ENCODE measurements around the gene SYDE1.

SYDE1 gene

GRCh38 chr19:15129856-15130585 is 22.8 kb downstream of the SYDE1 start:
- no peak for TF ChIP-seq GATA2 (IDR thresholded peaks at IDR 0.05; ENCODE audit: low read depth, low read length)
- TF ChIP-seq GATA3 (IDR thresholded peaks at IDR 0.05; ENCODE audit: low read depth, low read length), result no peak

- TF ChIP-seq GATA2 (IDR thresholded peaks at IDR 0.05; ENCODE audit: low read depth, low read length), result no peak
- TF ChIP-seq GATA3 (IDR thresholded peaks at IDR 0.05; ENCODE audit: low read depth, low read length), result no peak
Observed at GRCh38 chr19:15136234-15136954, 29.2 kb downstream of the SYDE1 start.

DNA sequence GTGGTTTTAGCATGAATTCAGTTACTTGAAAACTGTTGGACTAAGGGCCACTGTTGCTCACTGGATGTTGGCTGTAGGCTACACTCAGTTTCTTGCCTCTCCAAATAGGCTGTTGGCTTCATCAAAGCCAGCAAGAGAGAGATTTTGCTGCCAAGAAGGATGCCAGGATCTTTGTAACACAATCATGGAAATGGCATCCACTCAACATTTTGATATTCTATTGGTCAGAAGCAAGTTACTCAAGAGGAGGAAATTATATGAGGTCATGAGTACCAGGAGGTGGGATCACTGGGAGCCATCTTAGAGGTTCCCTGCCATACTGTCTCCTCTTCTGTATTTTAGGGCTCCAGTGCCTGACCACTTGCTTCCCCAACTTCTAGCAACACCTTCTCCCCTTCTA is 30.6 kb downstream of the SYDE1 start:
- TF ChIP-seq GATA3 (IDR thresholded peaks at IDR 0.05; ENCODE audit: low read depth, low read length) (no peak), GATA2 (IDR thresholded peaks at IDR 0.05; ENCODE audit: low read depth, low read length) (no peak)

DNA sequence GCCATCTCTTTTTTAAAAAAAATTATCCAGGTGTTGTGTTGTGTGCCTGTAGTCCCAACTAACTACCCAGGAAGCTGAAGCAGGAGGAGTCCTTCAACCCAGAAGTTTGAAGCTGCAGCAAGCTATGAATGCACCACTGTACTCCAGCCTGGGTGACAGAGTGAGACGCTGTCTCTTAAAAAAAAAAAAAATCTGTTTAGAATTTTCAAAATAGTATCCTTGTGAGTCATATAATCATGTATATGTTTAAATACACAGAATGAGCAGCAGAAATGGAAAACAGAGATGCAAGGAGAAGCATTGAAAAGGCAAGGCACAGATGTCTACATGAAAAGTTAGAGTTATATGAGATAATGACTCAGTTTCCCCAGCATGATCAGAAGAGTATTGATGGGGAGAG is 31.2 kb downstream of the SYDE1 start:
- TF ChIP-seq GATA3 (IDR thresholded peaks at IDR 0.05; ENCODE audit: low read depth, low read length), result no peak
- TF ChIP-seq GATA2 (IDR thresholded peaks at IDR 0.05; ENCODE audit: low read depth, low read length), result no peak

DNA sequence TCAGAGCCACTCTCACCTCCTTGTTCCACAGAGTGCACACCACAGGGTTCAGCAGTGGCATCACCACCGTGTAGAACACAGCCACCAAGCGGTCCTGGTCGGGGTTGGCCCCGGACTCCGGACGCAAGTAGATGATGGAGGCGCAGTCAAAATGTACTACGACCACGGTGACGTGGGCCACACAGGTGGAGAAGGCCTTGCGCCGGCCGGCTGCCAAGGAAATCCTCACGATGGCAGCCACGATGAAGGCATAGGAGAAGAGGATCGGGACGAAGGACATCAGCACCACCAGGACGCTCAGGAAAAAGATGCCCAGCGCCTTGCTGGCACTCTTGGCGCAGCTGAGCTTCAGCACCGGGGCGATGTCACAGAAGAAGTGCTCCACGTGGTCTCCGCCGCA is 33.9 kb downstream of the SYDE1 start:
- TF ChIP-seq GATA3 (IDR thresholded peaks at IDR 0.05; ENCODE audit: low read depth, low read length) (no peak), GATA2 (IDR thresholded peaks at IDR 0.05; ENCODE audit: low read depth, low read length) (no peak)

GRCh38 chr19:15142313-15142712 is 35.1 kb downstream of the SYDE1 start:
- no peak for TF ChIP-seq GATA3 (IDR thresholded peaks at IDR 0.05; ENCODE audit: low read depth, low read length)
- no peak for TF ChIP-seq GATA2 (IDR thresholded peaks at IDR 0.05; ENCODE audit: low read depth, low read length)

DNA sequence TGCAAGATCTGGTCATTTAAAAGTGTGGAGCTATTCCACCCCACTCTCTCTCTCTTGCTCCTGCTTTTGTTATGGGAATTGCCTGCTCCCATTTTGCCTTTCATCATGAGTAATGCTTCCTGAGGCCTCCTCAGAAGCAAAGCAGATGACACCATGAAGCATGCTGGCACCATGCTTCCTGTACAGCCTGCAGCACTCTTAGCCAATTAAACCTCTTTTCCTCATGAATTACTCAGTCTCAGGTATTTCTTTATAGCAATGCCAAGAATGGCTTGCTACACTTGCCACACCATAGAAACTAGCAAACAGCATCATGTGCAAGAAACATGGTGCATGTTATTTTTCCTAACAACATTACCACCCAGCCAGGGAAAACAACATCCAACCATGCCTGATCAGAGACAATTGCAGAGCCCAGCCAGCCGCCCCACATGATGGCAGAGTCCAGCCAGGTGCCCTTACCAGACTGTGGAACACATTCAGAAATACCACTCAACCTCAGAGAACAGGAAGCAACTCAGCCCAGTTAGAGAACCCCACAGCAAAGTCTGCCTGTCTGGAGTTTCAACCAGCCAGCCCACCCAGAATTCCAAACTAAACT is 36.9 kb downstream of the SYDE1 start:
- no peak for TF ChIP-seq GATA3 (IDR thresholded peaks at IDR 0.05; ENCODE audit: low read depth, low read length)
- no peak for TF ChIP-seq GATA2 (IDR thresholded peaks at IDR 0.05; ENCODE audit: low read depth, low read length)

DNA sequence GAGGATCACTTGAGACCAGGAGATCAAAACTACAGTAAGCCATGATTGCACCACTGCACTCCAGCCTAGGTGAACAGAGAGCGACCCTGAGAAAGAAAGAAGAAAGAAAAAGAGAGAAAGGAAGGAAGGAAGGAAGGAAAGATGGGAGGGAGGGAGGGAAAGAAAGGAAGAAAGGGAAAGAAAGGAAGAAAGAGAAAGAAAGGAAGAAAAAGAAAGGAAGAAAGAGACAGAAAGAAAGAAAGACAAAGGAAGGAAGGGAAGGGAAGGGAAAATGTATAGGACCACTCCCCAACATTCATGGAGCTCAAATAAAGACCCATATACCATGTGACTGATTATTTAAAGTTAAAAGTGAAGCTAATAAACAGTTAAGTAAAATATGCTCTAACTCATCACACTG is 39.9 kb downstream of the SYDE1 start:
- TF ChIP-seq GATA3 (IDR thresholded peaks at IDR 0.05; ENCODE audit: low read depth, low read length), result no peak
- TF ChIP-seq GATA2 (IDR thresholded peaks at IDR 0.05; ENCODE audit: low read depth, low read length), result no peak

- no peak for TF ChIP-seq GATA3 (IDR thresholded peaks at IDR 0.05; ENCODE audit: low read depth, low read length)
- no peak for TF ChIP-seq GATA2 (IDR thresholded peaks at IDR 0.05; ENCODE audit: low read depth, low read length)
Observed at GRCh38 chr19:15149737-15150136, 42.5 kb downstream of the SYDE1 start.

DNA sequence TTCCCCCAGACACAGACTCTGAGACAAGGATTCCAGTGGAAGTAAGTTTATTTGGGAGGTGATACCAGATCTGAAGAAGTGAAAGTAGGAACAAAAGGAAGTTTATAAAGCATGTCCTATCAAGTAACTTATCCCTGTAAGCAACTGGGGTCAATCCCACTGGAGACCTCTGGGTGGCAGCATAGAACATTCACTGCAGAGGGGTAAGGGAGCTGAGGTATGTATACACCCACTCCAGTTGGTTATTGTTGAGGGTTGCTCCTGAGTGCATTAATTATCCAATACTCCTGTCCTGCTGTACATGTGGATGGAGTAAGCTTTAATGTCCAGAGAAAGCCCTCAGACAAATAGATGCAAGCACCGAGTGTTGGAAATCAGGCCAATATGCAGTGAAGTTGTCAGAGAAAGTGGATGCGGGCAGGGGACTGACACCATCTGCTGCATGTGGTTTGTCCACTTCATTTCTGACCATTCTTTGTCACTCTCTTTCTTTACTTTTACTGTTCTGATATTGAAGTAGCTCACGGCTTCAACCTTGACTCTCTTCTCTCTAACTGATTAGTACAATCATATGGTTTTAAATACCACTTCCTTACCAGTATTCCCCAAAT is 46.9 kb downstream of the SYDE1 start:
- no peak for TF ChIP-seq GATA2 (IDR thresholded peaks at IDR 0.05; ENCODE audit: low read depth, low read length)
- no peak for TF ChIP-seq GATA3 (IDR thresholded peaks at IDR 0.05; ENCODE audit: low read depth, low read length)

GRCh38 chr19:15155296-15155695 is 48.1 kb downstream of the SYDE1 start:
- no peak for TF ChIP-seq GATA3 (IDR thresholded peaks at IDR 0.05; ENCODE audit: low read depth, low read length)
- TF ChIP-seq GATA2 (IDR thresholded peaks at IDR 0.05; ENCODE audit: low read depth, low read length), result no peak

DNA sequence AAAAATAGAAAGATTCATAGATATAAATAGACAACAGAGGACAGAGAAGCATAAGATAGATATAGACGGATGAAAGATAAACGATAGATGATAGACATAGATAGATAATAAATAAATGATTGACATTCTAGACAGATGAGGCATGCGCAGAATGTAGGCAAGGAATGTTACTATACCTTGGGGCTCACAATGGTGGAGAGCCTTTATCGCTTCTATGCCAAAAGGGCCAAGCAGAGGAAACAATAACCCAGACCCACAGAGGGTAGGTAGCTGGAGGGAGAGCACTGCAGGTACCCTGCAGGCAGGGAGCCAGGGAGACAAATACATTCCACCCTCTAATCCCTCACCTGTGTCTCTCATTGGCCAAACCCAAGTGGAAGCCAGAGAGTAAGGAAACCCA is 49.2 kb downstream of the SYDE1 start:
- TF ChIP-seq GATA2 (IDR thresholded peaks at IDR 0.05; ENCODE audit: low read depth, low read length) (no peak), GATA3 (IDR thresholded peaks at IDR 0.05; ENCODE audit: low read depth, low read length) (no peak)

GRCh38 chr19:15159251-15159650 is 52.0 kb downstream of the SYDE1 start:
- no peak for TF ChIP-seq GATA2 (IDR thresholded peaks at IDR 0.05; ENCODE audit: low read depth, low read length)
- TF ChIP-seq GATA3 (IDR thresholded peaks at IDR 0.05; ENCODE audit: low read depth, low read length), result no peak

Data from SH-SY5Y (cell line).